Activated CD4-positive, alpha-beta T cell treated with anti-CD3 and anti-CD28 coated beads for 36 hours (primary cell): ENCODE measurements around the gene ECSCR. TPM values are rescaled to one million over a fixed set of nuclear protein-coding genes. Genes with fewer than 3 reads are reported as not detected.
"Not testable (repeated sequence)": the region's sequence is repeated elsewhere in the genome, so short reads cannot be mapped to it uniquely, and the experiment has no call there.

Source experiments
- ATAC-seq: fragments of 200-7000 bp; cut with Tn5 transposase; one replicate; pipeline ENCODE4 v1.10.0; 2021; ENCODE audit warnings: mild to moderate bottlenecking, moderate library complexity
- CTCF ChIA-PET: fragments of 350-600 bp; sonication (Branson Sonifier 250); formaldehyde crosslinking; loops from one replicate; lab custom pipeline; 2021; ENCODE audit warnings: antibody characterized with exemption; lab: Charles Lee
- POLR2A ChIA-PET: fragments of 350-600 bp; sonication (Branson Sonifier 250); formaldehyde crosslinking; loops from one replicate; lab custom pipeline; 2021; ENCODE audit warnings: antibody characterized with exemption, inconsistent platforms; lab: Charles Lee
- DNase-seq: peaks from one replicate; pipeline ENCODE4 v3.0.0-alpha.2; 2020
- H3K27ac Mint-ChIP-seq: one replicate; pipeline ENCODE4 v1.8.0; 2021; ENCODE audit warnings: mixed read lengths
- H3K27me3 Mint-ChIP-seq: one replicate; pipeline ENCODE4 v1.8.0; 2021; ENCODE audit warnings: mixed read lengths
- H3K36me3 Mint-ChIP-seq: one replicate; pipeline ENCODE4 v1.8.0; 2021; ENCODE audit warnings: low read depth, mixed read lengths
- H3K4me1 Mint-ChIP-seq: one replicate; pipeline ENCODE4 v1.8.0; 2021; ENCODE audit warnings: mixed read lengths
- H3K4me3 Mint-ChIP-seq: one replicate; pipeline ENCODE4 v1.8.0; 2021; ENCODE audit warnings: mild to moderate bottlenecking, moderate library complexity, mixed read lengths
- H3K9me3 Mint-ChIP-seq: one replicate; pipeline ENCODE4 v1.8.0; 2021; ENCODE audit warnings: low read depth, mixed read lengths
- intact Hi-C, 2 experiments: fragments of 100-400 bp; cut with DNase I in 1 of 2; cut with micrococcal nuclease in 1 of 2; formaldehyde crosslinking; loops; one replicate each; pipeline versions ENCODE4 v1.14.2 to v1.15.1; 2022 to 2024; cut with DNase I, micrococcal nuclease
- total RNA-seq, 2 experiments: library from RNA; stranded (reverse); gene quantifications; one replicate each; pipeline ENCODE4 v1.2.3, GENCODE V29; 2021

Gene ECSCR
- total RNA-seq, 2 experiments from 2014 or later, result 0.83 to 2.6 TPM

DNA sequence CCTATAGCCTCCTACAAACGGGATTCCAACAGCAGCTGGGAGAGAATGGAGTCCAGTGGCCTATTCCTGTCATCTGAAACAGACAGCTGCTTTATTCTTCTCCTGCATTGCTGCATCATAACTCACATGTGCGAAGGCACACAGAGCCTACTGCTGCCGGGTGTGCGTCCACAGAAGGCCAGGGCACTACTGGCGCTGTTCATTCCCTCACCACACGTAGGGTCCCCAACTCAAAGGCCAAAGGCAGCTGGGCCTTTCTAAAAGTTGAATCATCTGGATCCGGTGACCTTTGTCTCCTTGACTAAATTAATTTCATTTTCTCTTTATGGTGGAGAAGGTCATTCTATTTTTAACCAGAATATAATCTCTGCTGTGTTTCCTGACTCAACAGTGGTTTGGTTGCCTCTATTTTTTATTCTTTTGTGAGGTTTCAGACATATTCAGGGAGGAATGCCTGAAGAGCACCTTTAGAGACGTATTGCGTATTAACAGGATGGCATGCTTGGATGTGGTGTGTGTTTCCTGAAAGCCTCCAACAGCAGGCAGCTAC lies 47.9 kb downstream of the ECSCR start:
- Mint-ChIP-seq H3K27me3 (no peaks in the 10 kb centered on the region), H3K9me3 (no peaks in the 10 kb centered on the region), H3K36me3 (peaks cover 53% of the 10 kb centered on the region), H3K27ac (peak overlapping the region; percentile 98), H3K4me1 (peaks cover 49% of the 10 kb centered on the region), H3K4me3 (peak overlapping the region; percentile 60)
- ChIA-PET CTCF (interaction anchor here (0.6 to 3.5 kb wide), 14 partner anchors 8 to 152 kb away, joined by 3 to 14 read pairs (median 4); partner anchors contain the start of genes DNAJC18, PAIP2, SPATA24 and STING1), POLR2A (interaction anchor here (0.6 to 1.5 kb wide), 10 partner anchors 22 to 346 kb away, joined by 3 to 6 read pairs (median 4); partner anchors contain the start of genes DNAJC18 and MZB1)
- ATAC-seq (peak; percentile 14), DNase-seq (peak; percentile 42)
- intact Hi-C loops, result loop anchor here (1.0 to 10.0 kb wide), 13 partner anchors 10 to 350 kb away; partner anchors contain the start of genes SPATA24 (in 2 of the 2), DNAJC18 (in 1 of the 2) and UBE2D2 (in 1 of the 2)

GRCh38 chr5:139413963-139414362 lies 48.6 kb downstream of the ECSCR start:
- POLR2A ChIA-PET, result interaction anchor here (0.7 to 1.5 kb wide), 8 partner anchors 10 to 68 kb away, joined by 3 to 6 read pairs (median 4); partner anchors contain the start of genes DNAJC18, MZB1 and SPATA24
- Mint-ChIP-seq H3K4me3 (peak overlapping the region; percentile 15), H3K9me3 (no peaks in the 10 kb centered on the region), H3K36me3 (peaks cover 49% of the 10 kb centered on the region), H3K4me1 (peaks cover 49% of the 10 kb centered on the region), H3K27ac (peak overlapping the region; percentile 98), H3K27me3 (no peaks in the 10 kb centered on the region)
- ATAC-seq (peak; percentile 69), DNase-seq (peak; percentile 58)
- intact Hi-C loops, result loop anchor here (1.0 to 10.0 kb wide), 6 partner anchors 10 to 351 kb away; partner anchors contain the start of gene SPATA24 (in 1 of the 2)
- CTCF ChIA-PET, result interaction anchor here (0.6 to 3.5 kb wide), 16 partner anchors 8 to 198 kb away, joined by 3 to 14 read pairs (median 4); partner anchors contain the start of genes DNAJC18, PAIP2, SPATA24 and STING1

DNA sequence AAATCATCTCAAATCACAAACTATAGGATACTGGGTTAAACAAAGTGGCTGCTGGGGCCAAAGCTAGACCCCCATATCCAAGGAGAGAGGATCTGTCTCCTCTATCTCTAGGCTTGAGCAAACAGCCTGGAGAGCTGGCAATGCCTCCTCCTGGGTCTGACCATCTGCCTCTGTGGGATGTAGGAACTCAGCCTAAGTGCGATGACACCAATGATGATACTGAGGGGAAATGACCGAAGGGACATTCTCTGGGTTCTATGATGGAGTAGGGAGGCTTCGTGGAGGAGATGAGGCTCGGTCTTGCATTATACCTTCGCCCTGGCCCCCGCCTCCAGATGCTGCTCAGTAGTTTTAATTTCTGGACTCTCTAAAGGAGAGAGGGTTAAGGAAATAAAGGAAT lies 49.4 kb downstream of the ECSCR start:
- Mint-ChIP-seq H3K27me3 (no peaks in the 10 kb centered on the region), H3K9me3 (no peaks in the 10 kb centered on the region), H3K27ac (peak overlapping the region; percentile 98), H3K4me3 (no peak overlapping the region), H3K36me3 (peaks cover 42% of the 10 kb centered on the region), H3K4me1 (peaks cover 49% of the 10 kb centered on the region)
- ATAC-seq (no peak), DNase-seq (no peak)
- CTCF ChIA-PET, result interaction anchor here (0.9 to 3.5 kb wide), 4 partner anchors 10 to 199 kb away, joined by 3 to 14 read pairs (median 4); partner anchors contain the start of gene SPATA24
- intact Hi-C loops, result loop anchor here in 1 of 2 experiments (10.0 kb wide), 2 partner anchors 222 to 352 kb away; no protein-coding TSS in a partner anchor
- POLR2A ChIA-PET, result interaction anchor here (1.0 kb wide), 1 partner anchor 9 kb away, joined by 4 read pairs; the partner anchor contains the start of gene SPATA24

- no peak for ATAC-seq
- H3K27ac Mint-ChIP-seq, result no peak overlapping the region
- peaks cover 28% of the 10 kb centered on the region for H3K36me3 Mint-ChIP-seq
- no peaks in the 10 kb centered on the region for H3K9me3 Mint-ChIP-seq
- no peaks in the 10 kb centered on the region for H3K27me3 Mint-ChIP-seq
- ChIA-PET CTCF (interaction anchor here (0.6 to 2.8 kb wide), 9 partner anchors 10 to 237 kb away, joined by 3 to 10 read pairs (median 3); partner anchors contain the start of genes CXXC5 and UBE2D2), POLR2A (interaction anchor here (0.9 kb wide), 1 partner anchor 63 kb away, joined by 3 read pairs; no protein-coding TSS in a partner anchor)
- H3K4me1 Mint-ChIP-seq, result peaks cover 42% of the 10 kb centered on the region
- intact Hi-C loops, result loop anchor here in 1 of 2 experiments (10.0 kb wide), 2 partner anchors 224 to 354 kb away; no protein-coding TSS in a partner anchor
- DNase-seq, result no peak
- H3K4me3 Mint-ChIP-seq, result no peak overlapping the region
These were observed 51.3 kb downstream of the ECSCR start for GRCh38 chr5:139410993-139411828.

DNA sequence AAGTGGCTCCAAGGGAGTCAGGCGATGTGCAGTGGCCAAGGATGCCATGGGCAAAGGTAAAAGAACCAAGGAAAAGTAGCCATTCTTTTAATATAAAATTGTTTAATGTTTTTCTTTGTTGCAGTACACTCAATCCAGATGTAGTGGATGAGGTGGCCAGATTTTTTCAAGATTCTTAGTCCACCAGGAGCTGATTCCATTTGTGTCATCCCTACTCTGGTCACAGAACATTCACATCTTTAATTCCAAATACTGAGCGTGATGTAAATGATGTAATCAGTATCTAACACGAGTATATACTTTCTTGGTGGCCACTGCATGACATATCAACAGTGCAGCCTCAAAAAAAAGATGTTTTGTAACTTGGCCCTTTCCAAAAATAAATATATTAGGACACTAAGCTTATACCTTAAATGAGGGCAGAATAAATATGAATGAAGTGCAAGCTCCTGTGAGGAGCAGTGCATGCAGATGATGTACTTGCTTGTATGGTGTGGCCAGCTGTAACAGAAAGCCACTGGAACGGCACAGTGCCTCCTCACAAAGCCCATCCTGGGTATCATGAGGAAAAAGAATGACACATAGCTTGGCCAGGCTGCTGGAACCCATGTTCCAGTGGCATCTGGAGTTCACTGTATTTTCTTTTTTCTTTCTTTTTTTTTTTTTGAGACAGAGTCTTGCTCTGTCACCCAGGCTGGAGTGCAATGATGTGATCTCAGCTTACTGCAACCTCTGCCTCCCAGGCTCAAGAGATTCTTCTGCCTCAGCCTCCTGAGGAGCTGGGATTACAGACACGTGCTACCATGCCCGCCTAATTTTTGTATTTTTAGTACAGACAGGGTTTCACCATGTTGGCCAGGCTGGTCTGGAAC lies 52.2 kb downstream of the ECSCR start:
- DNase-seq (no peak), ATAC-seq (no peak)
- POLR2A ChIA-PET, result no interaction called here
- CTCF ChIA-PET, result interaction anchor here (0.5 to 2.8 kb wide), 9 partner anchors 12 to 238 kb away, joined by 3 to 10 read pairs (median 3); partner anchors contain the start of genes CXXC5 and UBE2D2
- H3K4me1 Mint-ChIP-seq, result peaks cover 33% of the 10 kb centered on the region
- no peak overlapping the region for H3K27ac Mint-ChIP-seq
- peaks cover 25% of the 10 kb centered on the region for H3K36me3 Mint-ChIP-seq
- no peak overlapping the region for H3K4me3 Mint-ChIP-seq
- H3K9me3 Mint-ChIP-seq, result no peaks in the 10 kb centered on the region
- no peaks in the 10 kb centered on the region for H3K27me3 Mint-ChIP-seq
- intact Hi-C loops, result loop anchor here in 1 of 2 experiments (10.0 kb wide), 2 partner anchors 224 to 354 kb away; no protein-coding TSS in a partner anchor

DNA sequence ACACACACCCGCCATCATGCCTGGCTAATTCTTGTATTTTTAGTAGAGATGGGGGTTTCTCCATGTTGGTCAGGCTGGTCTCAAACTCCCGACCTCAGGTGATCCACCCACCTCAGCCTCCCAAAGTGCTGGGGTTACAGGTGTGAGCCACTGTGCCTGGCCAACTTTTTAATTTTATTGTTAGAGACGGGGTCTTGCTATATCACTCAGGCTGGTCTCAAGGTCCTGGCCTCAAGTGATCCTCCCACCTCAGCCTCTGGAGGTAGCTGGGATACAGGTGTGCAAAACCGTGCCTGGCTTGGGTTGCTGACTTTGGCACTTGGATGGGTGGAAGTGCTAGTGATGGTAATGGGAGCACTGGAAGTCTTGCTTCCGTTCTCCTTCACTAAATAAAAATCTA lies 53.4 kb downstream of the ECSCR start:
- H3K4me3 Mint-ChIP-seq, POLR2A ChIA-PET, H3K27me3 Mint-ChIP-seq, H3K9me3 Mint-ChIP-seq, H3K27ac Mint-ChIP-seq, DNase-seq, ATAC-seq, intact Hi-C loops: not testable (repeated sequence)
- CTCF ChIA-PET, result interaction anchor here (1.7 to 2.8 kb wide), 2 partner anchors 102 to 239 kb away, joined by 3 to 10 read pairs; partner anchors contain the start of gene CXXC5
- peaks cover 20% of the 10 kb centered on the region for H3K36me3 Mint-ChIP-seq
- H3K4me1 Mint-ChIP-seq, result peaks cover 32% of the 10 kb centered on the region

DNA sequence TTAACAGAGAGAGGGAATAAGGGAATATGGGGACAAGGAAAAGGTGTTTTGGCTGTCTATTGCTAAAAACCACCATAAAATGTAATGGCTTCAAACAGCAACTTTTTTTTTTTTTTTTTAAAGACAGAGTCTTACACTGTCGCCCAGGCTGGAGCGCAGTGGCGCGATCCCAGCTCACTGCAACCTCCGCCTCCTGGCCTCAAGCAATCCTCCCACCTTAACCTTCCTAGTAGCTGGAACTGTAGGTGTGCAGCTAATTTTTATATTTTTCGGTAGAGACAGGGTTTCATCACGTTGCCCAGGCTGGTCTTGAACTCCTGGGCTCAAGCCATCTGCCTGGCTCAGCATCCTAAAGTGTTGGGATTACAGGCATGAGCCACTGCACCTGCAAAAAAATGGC lies 54.4 kb downstream of the ECSCR start:
- POLR2A ChIA-PET, result no interaction called here
- Mint-ChIP-seq H3K27ac (peak overlapping the region; percentile 44), H3K4me1 (peaks cover 28% of the 10 kb centered on the region)

DNA sequence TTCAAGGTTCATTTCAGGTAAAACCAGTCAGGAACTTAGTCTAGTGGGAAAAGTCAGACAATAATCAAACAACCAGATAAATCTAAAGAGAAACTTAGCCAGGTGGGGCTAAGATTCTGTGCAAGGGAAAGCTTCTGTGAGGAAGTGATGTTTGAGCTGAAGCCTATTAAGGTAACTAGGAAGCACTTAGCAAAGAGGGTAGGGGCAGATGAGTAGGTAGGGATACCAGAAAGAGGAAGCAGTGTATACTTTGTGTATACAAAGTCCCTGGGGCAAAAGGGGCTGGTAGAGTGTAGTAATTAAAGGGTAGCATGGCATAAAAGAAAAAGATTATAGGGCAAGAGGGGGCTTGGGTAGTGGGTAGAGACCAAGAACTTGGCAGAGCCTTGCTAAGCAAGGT lies 55.0 kb downstream of the ECSCR start:
- POLR2A ChIA-PET, result no interaction called here

More for the DNA sequence above, 54.4 kb downstream of the ECSCR start:
- H3K27me3 Mint-ChIP-seq, result no peaks in the 10 kb centered on the region
- CTCF ChIA-PET, result interaction anchor here (0.6 to 1.0 kb wide), 2 partner anchors 9 to 33 kb away, joined by 3 read pairs; no protein-coding TSS in a partner anchor
- H3K36me3 Mint-ChIP-seq, result peaks cover 13% of the 10 kb centered on the region
- no peaks in the 10 kb centered on the region for H3K9me3 Mint-ChIP-seq
- no peak for DNase-seq
- no peak overlapping the region for H3K4me3 Mint-ChIP-seq
- intact Hi-C loops, result no loop called here
- no peak for ATAC-seq

GRCh38 chr5:139406963-139407362 lies 55.6 kb downstream of the ECSCR start:
- no peak overlapping the region for H3K4me3 Mint-ChIP-seq
- ChIA-PET CTCF (interaction anchor here (0.6 to 1.6 kb wide), 5 partner anchors 8 to 227 kb away, joined by 3 to 4 read pairs (median 4); no protein-coding TSS in a partner anchor), POLR2A (no interaction called here)
- peaks cover 28% of the 10 kb centered on the region for H3K4me1 Mint-ChIP-seq
- H3K36me3 Mint-ChIP-seq, result peaks cover 6% of the 10 kb centered on the region
- intact Hi-C loops, result no loop called here
- ATAC-seq (no peak), DNase-seq (no peak)
- no peaks in the 10 kb centered on the region for H3K9me3 Mint-ChIP-seq
- peak overlapping the region; percentile 44 for H3K27ac Mint-ChIP-seq
- H3K27me3 Mint-ChIP-seq, result no peaks in the 10 kb centered on the region

More for the DNA sequence above, 55.0 kb downstream of the ECSCR start:
- Mint-ChIP-seq H3K4me1 (peaks cover 28% of the 10 kb centered on the region), H3K27me3 (no peaks in the 10 kb centered on the region), H3K36me3 (peaks cover 8% of the 10 kb centered on the region), H3K4me3 (no peak overlapping the region), H3K27ac (peak overlapping the region; percentile 44), H3K9me3 (no peaks in the 10 kb centered on the region)
- CTCF ChIA-PET, result interaction anchor here (0.7 to 1.6 kb wide), 3 partner anchors 8 to 126 kb away, joined by 3 to 4 read pairs (median 4); no protein-coding TSS in a partner anchor
- intact Hi-C loops, result no loop called here
- no peak for DNase-seq
- ATAC-seq, result no peak
